Sciatic nerve (tissue), 2 donors: Measurements from ENCODE around the gene ART3. TPM values are rescaled to one million over a fixed set of nuclear protein-coding genes. Genes with fewer than 3 reads are reported as not detected.

Experiments
- ATAC-seq: fragments of 200-7000 bp; cut with Tn5 transposase; one replicate; pipeline ENCODE4 v1.9.1; 2020; ENCODE audit warnings: mild to moderate bottlenecking, moderate library complexity
- DNase-seq: peaks from one replicate; pipeline ENCODE4 v3.0.0-alpha.2; 2020; ENCODE audit warnings: low spot score
- intact Hi-C: fragments of 100-400 bp; cut with DNase I; formaldehyde crosslinking; loops from one replicate; pipeline ENCODE4 v1.14.2; 2022
- total RNA-seq: library from RNA; stranded (reverse); fragmentation: NEBNext Ultra II Directional; extraction: Animal tissue kit (Norgen Biotek cat#: 25700); gene quantifications from one replicate; pipeline ENCODE4 v1.2.1, GENCODE V29; 2021
- donor health status: DM: no; HTN: no; CAD: no.
- donor health status: DM: no; HTN: no; CAD: no.

ART3 gene
- total RNA-seq, 1 donor from 2014 or later = 35.8 TPM

DNA sequence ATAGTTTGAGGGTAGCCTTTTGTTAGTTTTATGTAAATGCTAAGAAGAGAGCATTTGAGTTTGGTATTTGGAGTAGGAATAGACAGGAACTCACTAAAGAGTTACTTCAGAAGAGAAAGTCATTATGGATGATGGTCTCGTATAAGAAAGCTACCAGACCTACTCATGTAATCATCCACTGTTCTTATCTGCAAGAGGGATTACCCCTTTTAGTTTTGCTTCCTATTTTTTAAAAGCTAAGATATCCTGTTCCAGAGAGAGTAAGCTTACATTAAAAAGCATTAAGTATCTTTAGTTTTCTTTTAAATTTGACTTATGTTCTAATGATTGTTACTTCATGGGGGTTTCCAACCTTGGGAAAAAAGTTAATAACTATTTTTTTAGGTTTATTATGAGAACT is 12.5 kb upstream of the ART3 start:
- ATAC-seq (no peak), DNase-seq (no peak)
- intact Hi-C loops = loop anchor here (5.0 kb wide), 1 partner anchor 65 kb away; no protein-coding TSS in a partner anchor

GRCh38 chr4:76066546-76066945 is 8.0 kb upstream of the ART3 start:
- no peak for ATAC-seq
- intact Hi-C loops = no loop called here
- DNase-seq = no peak

- ATAC-seq (peak; percentile 93), DNase-seq (peak; percentile 88)
- intact Hi-C loops = no loop called here
These were observed 6.7 kb upstream of the ART3 start for GRCh38 chr4:76067652-76068286.

DNA sequence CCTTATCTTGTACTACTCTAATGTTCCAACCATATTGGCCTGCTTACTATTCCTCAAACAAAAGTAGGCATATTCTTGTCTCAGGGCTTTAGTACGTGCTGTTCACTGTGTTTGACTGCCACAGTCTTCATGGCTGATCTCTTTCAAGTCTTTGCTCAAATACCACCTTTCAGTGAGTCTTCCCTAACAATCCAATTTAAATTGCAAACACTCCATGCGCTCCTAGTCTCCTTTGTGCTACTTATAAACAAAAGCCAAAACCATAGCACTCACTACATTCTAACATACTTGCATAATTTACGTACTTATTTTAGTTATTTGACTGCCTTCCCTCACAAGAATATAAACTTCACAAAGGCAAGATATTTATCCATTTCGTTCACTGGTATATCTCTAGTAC is 1.7 kb upstream of the ART3 start:
- DNase-seq (no peak), ATAC-seq (no peak)
- intact Hi-C loops = no loop called here

DNA sequence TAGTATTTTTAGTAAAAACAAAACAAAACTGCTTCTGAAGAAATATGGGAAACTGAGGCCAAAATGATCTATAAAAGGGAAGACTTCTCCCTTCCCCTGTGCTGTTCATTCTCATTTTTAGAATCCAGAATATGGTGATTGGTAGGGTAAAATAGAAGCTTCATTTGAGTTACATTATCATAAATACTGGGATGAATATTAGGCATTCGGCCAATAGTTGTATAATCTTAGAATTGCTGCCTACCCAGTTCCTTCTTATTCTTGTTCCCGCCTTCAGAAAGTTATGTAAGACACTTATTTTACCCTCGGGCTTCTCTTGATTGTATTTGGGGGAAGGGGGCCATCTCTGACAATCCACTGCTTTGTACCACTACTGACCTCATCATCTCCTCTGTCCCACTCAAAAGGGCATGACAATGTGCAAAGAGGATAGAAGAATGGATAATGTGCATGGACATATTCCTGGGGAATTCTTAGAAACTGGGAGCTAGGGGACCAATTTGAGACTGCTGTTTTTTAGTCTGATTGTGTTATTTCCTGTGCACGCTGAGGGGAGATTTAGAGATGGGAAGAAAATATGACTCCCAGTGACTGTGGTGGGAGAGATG is 588 bp downstream of the ART3 start:
- intact Hi-C loops = no loop called here
- DNase-seq = no peak
- no peak for ATAC-seq

DNA sequence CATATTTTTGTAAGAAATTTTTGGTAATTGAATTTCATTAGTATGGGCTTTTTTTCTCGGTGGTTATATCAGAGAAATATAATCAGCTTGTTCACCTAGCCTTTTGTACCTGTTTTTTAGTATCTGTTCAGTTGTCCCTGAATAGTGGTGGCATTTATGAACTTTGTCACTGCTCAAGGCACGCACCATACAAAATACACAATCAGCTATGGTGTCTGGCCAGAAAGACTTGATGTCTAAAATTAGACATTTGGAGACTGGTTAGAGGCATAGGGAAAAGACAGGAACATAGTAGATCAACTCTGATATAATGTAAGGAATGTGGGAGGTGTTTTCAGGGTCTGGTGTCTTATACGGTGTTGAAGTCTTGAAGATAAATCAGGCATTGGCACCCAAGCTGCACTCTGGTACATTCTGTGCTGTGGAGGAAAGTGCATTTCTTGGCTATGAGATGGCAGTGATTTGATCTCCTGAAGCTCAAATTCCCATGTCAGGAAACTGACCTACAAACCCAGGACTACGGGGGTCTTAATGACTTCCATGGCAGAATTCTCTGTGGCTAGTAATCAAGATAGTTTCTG is 3.6 kb downstream of the ART3 start:
- no peak for ATAC-seq

DNA sequence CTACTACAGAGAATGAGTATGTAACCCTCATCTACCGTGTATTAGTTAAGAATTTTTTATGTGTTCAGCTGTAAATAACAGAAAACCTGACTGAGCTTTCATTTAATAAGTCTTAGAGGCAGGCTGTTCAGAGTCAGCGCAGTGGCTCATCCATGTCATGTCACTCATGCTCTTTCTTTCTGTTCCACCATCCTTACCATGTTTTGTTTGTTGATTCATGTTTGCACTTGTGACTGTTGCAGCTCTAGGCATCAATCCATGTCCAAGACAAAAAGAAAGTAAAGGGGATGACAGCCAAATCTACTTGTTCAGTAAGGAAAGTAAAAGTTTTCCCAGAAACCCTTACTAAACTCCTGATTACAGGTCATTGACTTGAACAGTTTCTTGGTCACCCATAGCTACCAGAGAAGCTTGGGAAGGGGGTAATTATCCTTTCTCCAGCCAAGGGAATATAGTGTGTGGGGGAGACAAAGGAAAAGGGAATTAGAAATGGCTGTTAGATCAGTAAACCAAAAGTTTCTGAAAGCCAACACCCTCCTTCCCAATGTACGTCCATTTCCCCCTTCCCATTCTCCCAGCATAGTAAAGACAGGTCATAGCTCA is 9.0 kb downstream of the ART3 start:
- intact Hi-C loops = no loop called here
- DNase-seq (no peak), ATAC-seq (no peak)

More for the DNA sequence above, 3.6 kb downstream of the ART3 start:
- no peak for DNase-seq
- intact Hi-C loops = no loop called here

DNA sequence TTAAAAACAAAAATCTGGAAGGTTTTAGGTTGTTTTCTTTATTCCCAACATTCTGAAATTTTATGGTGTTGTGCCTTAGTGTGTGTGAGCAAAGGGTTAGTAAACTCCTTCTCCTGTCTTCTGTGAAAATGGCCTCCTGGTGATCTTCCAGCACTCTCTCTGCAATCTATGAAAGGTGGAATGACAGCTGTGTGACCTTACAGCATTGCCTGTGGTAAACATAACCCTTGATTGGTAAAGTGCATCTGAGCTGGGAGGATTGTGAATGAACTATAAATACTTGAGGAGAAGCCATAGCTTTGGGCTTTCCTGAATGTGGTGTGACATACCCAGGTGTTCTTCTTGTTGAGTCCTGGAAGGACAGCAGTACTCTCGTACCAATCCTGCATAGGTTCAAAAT is 10.0 kb downstream of the ART3 start:
- intact Hi-C loops = no loop called here
- no peak for ATAC-seq
- DNase-seq = no peak

DNA sequence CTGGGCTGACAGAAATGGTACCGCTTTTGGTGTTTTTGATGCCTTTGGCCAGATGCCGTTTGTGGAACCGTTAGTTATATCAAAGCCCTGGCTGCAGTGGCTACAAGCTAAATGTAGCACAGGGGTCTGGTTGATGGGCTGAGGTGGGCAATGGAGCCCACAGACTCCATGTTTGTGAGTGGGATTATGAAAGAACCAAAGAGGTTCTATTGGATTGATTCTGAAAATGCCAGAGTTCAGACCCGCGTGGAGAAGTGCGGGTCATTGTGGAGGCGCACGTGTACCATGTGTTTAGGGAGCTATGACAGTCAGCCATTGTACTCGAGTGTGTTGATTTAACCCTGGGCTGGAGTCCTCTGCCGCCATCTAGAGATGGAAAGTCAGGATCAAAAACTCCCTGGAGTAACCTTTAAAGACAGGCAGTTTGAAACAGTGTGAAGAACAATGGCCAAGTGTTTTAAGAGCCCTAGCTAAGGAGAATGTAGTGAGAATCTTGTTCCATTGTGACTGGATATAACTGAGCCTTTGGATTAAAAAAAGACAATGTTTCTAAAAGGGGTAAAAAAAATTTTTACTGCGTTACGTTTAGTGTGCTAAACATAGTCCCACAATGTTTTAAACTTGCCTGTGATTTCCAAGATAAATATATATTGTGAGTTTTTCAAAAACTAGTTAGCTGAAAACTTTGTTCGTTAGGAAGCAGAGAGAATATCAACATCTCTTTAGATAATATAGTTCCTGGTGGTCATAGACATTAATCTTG is 12.7 kb downstream of the ART3 start:
- peak; percentile 67 for DNase-seq
- intact Hi-C loops = no loop called here
- peak; percentile 94 for ATAC-seq

GRCh38 chr4:76088719-76089118 is 14.2 kb downstream of the ART3 start:
- ATAC-seq = no peak
- intact Hi-C loops = no loop called here
- DNase-seq = no peak

GRCh38 chr4:76090241-76090691 is 15.8 kb downstream of the ART3 start:
- intact Hi-C loops = no loop called here
- DNase-seq (no peak), ATAC-seq (peak; percentile 73)

DNA sequence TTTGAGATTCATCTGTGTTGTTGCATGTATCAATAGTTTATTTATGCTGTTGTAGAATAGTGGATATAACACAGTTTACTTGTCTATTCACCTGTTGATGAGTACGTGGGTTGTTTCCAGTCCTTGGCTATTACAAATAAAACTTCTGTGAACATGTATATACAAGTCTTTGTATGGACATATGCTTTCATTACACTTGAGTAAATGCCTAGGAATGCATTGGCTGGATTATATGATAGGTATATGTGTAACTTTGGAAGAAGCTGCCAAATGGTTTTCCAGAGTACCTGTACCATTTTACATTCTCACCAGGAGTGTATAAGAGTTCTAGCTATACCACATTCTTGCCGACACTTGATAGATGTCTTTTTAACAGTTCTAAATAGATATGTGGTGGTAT is 16.5 kb downstream of the ART3 start:
- no peak for ATAC-seq
- no peak for DNase-seq
- intact Hi-C loops = no loop called here

DNA sequence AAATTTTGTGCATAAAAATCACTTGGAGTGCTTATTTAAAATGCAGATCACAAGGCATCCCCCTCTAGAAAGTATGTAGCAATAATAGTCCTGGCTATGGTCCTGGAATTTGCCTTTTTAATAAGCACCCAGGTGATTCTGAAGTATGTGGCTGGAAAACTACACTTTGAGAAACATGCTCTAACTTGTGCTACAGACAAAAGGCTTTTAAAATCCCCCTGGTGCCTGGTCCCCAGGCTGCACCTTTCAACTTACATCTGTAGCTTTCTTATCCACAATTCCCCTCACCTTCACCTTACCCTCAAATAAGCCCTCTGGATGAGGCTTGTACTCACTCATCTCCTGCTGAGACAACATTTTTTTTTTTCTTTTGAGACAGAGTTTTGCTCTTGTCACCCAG is 21.1 kb downstream of the ART3 start:
- intact Hi-C loops = no loop called here
- DNase-seq (no peak), ATAC-seq (no peak)

- DNase-seq (no peak), ATAC-seq (no peak)
These were observed 21.6 kb downstream of the ART3 start for GRCh38 chr4:76096076-76096475.

GRCh38 chr4:76105652-76106051 is 31.1 kb downstream of the ART3 start:
- intact Hi-C loops = no loop called here
- DNase-seq = no peak
- no peak for ATAC-seq

More at GRCh38 chr4:76096076-76096475, 21.6 kb downstream of the ART3 start:
- intact Hi-C loops = loop anchor here (2.0 kb wide), 1 partner anchor 31 kb away; no protein-coding TSS in a partner anchor

DNA sequence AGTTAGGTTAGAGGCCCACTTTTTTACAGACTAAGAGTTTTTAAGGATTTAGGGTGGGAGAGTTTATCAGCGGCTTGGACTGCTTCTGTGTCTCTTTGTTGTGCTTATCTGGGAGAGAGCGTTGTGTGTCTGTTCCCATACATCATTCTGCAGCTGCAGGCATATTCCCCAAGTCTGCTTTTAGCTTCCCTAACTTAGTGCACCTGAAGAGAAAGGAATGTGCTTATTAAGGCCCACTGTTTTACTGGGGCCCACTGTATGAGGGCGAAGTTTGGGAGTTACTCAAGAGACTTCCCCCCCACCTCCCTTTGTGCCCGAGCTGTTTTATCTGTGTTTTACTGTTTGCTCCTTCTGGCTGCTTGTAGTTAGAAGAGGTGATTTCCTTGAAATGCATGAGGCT is 31.9 kb downstream of the ART3 start:
- ATAC-seq = no peak
- DNase-seq = no peak
- intact Hi-C loops = no loop called here

DNA sequence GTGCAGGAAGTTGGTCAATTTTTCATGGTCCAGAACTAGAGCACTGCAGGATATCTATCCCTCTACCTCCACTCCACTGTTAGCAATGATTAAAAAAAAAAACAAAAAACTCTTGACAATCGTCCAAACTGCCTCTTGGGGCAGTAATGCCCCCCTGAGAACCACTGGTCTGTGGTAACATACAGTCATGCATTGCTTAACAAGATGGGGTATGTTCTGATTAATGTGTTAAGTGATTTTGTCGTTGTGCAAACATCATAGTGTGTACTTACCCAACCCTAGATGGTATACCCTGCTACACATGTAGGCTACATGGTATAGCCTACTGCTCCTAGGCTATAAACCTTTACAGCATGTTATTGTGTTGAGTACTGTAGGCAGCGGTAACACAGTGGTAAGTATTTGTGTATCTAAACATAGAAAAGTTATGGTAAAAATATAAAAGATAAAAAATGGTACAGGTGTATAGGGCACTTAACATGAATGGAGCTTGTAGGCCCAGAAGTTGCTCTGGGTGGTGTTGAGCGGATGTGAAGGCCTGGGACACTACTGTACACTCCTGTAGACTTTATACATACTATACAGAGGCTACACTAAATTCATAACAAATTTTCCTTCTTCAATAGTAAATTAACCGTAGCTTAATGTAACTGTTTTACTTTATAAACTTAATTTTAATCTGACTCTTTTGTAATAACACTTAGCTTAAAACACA is 34.1 kb downstream of the ART3 start:
- intact Hi-C loops = no loop called here
- no peak for ATAC-seq
- no peak for DNase-seq

DNA sequence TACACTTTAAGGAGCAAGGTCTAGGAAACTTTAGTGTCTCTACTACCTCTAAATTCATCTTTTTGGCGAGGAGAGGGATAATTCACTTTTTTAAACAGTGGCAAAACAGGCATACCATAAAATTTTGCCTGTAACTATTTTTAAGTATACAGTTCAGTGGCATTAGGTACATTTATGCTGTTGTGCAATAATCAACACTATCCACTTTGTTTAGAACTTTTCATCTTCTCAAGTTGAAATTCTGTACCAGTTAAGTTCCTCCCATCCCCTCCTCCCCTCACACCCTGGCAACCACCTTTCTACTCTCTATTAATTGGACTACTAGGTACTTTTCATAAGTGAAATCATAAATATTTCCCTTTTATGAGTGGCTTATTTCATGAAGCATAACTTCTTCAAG is 42.3 kb downstream of the ART3 start:
- DNase-seq (no peak), ATAC-seq (no peak)
- intact Hi-C loops = no loop called here

GRCh38 chr4:76117536-76117935 is 43.0 kb downstream of the ART3 start:
- ATAC-seq (no peak), DNase-seq (no peak)
- intact Hi-C loops = no loop called here
